Globus pallidus (tissue), 1 donor: ENCODE results near the gene CTTN.

Experiments used
- DNase-seq: peaks from one replicate; pipeline ENCODE4 v3.0.0-alpha.2; 2015; ENCODE audit warnings: low spot score

The CTTN gene

GRCh38 chr11:70409871-70410270 lies 11.5 kb downstream of the CTTN start:
- no peak for DNase-seq

- DNase-seq, result peak; percentile 51
Observed at GRCh38 chr11:70410276-70411205, 12.2 kb downstream of the CTTN start.

- DNase-seq, result no peak
Observed at GRCh38 chr11:70411713-70412452, 13.6 kb downstream of the CTTN start.

GRCh38 chr11:70413151-70413550 lies 14.8 kb downstream of the CTTN start:
- no peak for DNase-seq

GRCh38 chr11:70414341-70415100 lies 16.2 kb downstream of the CTTN start:
- DNase-seq, result no peak

GRCh38 chr11:70415191-70415590 lies 16.9 kb downstream of the CTTN start:
- DNase-seq, result no peak

GRCh38 chr11:70415642-70416395 lies 17.5 kb downstream of the CTTN start:
- DNase-seq, result no peak

GRCh38 chr11:70416881-70417280 lies 18.6 kb downstream of the CTTN start:
- DNase-seq, result no peak

- DNase-seq, result no peak
Observed at GRCh38 chr11:70418130-70418529, 19.8 kb downstream of the CTTN start.

GRCh38 chr11:70419307-70420007 lies 21.1 kb downstream of the CTTN start:
- no peak for DNase-seq

- no peak for DNase-seq
Observed at GRCh38 chr11:70420008-70420464, 21.7 kb downstream of the CTTN start.

GRCh38 chr11:70420496-70420895 lies 22.2 kb downstream of the CTTN start:
- DNase-seq, result no peak

GRCh38 chr11:70421123-70421522 lies 22.8 kb downstream of the CTTN start:
- no peak for DNase-seq

GRCh38 chr11:70422692-70423522 lies 24.6 kb downstream of the CTTN start:
- no peak for DNase-seq

- DNase-seq, result no peak
Observed at GRCh38 chr11:70423523-70424505, 25.5 kb downstream of the CTTN start.

- DNase-seq, result no peak
Observed at GRCh38 chr11:70424765-70425344, 26.5 kb downstream of the CTTN start.

GRCh38 chr11:70427436-70427835 lies 29.1 kb downstream of the CTTN start:
- DNase-seq, result no peak

GRCh38 chr11:70428701-70429427 lies 30.5 kb downstream of the CTTN start:
- no peak for DNase-seq
